ENCODE data around the gene R3HDM2.

R3HDM2 gene

GRCh38 chr12:57213058-57213715, 217.7 kb downstream of the R3HDM2 start:
- DNase-seq: peak; percentile 70

- DNase-seq: no peak
Measured at GRCh38 chr12:57212701-57213057, 218.2 kb downstream of the R3HDM2 start.

GRCh38 chr12:57211791-57212700, 218.8 kb downstream of the R3HDM2 start:
- no peak for DNase-seq

GRCh38 chr12:57210926-57211692, 219.7 kb downstream of the R3HDM2 start:
- DNase-seq: no peak

- DNase-seq: no peak
Measured at GRCh38 chr12:57210461-57210860, 220.4 kb downstream of the R3HDM2 start.

GRCh38 chr12:57209916-57210315, 220.9 kb downstream of the R3HDM2 start:
- DNase-seq: no peak

GRCh38 chr12:57208631-57209282, 222.1 kb downstream of the R3HDM2 start:
- DNase-seq: no peak

- DNase-seq: no peak
Measured at GRCh38 chr12:57207731-57208630, 222.9 kb downstream of the R3HDM2 start.

- DNase-seq: no peak
Measured at GRCh38 chr12:57205931-57206330, 224.9 kb downstream of the R3HDM2 start.

- DNase-seq: no peak
Measured at GRCh38 chr12:57205186-57205585, 225.7 kb downstream of the R3HDM2 start.

GRCh38 chr12:57204454-57204853, 226.4 kb downstream of the R3HDM2 start:
- no peak for DNase-seq

- no peak for DNase-seq
Measured at GRCh38 chr12:57203791-57204190, 227.1 kb downstream of the R3HDM2 start.

All from NCI-H1105 (cell line).